ENCODE measurements around the gene MYBPC2. TPM values are rescaled to one million over a fixed set of nuclear protein-coding genes. Genes with fewer than 3 reads are reported as not detected.

MYBPC2 gene
- total and polyA plus RNA-seq, 2 donors (not counting 3 experiments of a cell fraction or from before 2014, with no cell fraction given) = 0.03 TPM; not detected in 1

DNA sequence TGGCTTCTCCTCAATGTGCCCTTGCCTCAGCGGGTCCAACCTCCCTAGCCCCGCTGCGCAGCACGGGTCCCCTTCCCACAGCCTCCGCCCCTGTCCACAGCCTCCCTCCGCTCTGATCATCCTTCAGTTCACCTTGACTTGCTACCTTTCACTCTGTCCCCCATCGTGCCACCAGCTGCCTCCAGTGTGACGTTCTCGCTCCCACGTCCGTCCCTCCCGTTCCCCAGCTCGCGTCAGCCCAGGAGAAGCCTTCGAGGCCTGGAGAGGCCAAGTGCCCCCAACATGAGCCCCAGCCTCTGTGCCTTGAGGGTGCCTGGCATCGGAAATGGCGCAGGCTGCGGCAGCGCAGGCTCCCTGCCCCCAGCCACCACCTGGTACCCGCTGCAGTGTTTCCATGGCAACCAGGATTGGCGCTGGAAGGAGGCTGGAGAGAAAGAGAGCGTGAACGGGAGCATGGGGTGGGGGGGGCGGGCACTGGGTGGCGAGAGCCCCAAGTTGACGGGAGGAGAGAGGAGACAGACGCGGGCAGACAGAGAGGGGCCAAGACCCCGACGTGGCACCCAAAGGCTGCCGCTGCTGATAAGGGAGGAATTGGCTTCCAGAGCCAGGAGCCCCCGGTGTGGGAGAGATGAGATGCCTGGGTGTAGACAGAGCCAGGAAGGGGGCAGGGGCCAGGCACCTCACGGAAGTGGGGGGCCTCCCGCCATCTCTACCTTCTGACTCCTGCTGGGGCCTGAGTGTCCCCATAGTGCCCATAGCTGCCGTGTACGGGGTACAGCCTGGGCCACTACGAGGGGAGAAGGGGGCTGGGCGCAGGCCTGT lies 81.9 kb downstream of the MYBPC2 start:
- TF ChIP-seq, protein P1, sequence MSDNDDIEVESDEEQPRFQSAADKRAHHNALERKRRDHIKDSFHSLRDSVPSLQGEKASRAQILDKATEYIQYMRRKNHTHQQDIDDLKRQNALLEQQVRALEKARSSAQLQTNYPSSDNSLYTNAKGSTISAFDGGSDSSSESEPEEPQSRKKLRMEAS (IDR thresholded peaks at IDR 0.05; ENCODE audit: insufficient read depth, insufficient read length) = no peak
- no peak for TF ChIP-seq MYC (IDR thresholded peaks at IDR 0.05; ENCODE audit: low read depth, low read length)
- TF ChIP-seq, protein P2, sequence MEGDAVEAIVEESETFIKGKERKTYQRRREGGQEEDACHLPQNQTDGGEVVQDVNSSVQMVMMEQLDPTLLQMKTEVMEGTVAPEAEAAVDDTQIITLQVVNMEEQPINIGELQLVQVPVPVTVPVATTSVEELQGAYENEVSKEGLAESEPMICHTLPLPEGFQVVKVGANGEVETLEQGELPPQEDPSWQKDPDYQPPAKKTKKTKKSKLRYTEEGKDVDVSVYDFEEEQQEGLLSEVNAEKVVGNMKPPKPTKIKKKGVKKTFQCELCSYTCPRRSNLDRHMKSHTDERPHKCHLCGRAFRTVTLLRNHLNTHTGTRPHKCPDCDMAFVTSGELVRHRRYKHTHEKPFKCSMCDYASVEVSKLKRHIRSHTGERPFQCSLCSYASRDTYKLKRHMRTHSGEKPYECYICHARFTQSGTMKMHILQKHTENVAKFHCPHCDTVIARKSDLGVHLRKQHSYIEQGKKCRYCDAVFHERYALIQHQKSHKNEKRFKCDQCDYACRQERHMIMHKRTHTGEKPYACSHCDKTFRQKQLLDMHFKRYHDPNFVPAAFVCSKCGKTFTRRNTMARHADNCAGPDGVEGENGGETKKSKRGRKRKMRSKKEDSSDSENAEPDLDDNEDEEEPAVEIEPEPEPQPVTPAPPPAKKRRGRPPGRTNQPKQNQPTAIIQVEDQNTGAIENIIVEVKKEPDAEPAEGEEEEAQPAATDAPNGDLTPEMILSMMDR (IDR thresholded peaks at IDR 0.05; ENCODE audit: extremely low read depth in 1 of 2, insufficient read depth in 1 of 2, low read depth in 1 of 2, low read length in 2 of 2) = no peak
- no peak for TF ChIP-seq GATA2 (IDR thresholded peaks at IDR 0.05; ENCODE audit: insufficient read depth, insufficient read length, low read depth, low read length)
- TF ChIP-seq EZH2 (IDR thresholded peaks at IDR 0.05; ENCODE audit: borderline replicate concordance, low read depth, low read length, severe bottlenecking) = no peak
- no peak for TF ChIP-seq POLR2AphosphoS5 (IDR thresholded peaks at IDR 0.05; ENCODE audit: insufficient read depth, low read depth, low read length)
- TF ChIP-seq POLR2A (IDR thresholded peaks at IDR 0.05; ENCODE audit: low read depth, low read length) = no peak
- TF ChIP-seq JUN (IDR thresholded peaks at IDR 0.05; ENCODE audit: borderline replicate concordance, insufficient read depth, insufficient read length, low read depth) = no peak
- no peak for TF ChIP-seq FOS (IDR thresholded peaks at IDR 0.05; ENCODE audit: borderline replicate concordance, insufficient read depth, low read length)
- Histone ChIP-seq H3K9me1 (replicated peaks; ENCODE audit: control insufficient read depth, extremely low read depth, insufficient read depth, low read length) (no peaks in the 10 kb centered on the region), H3K79me2 (ENCODE audit: control insufficient read depth, insufficient read depth, low read length) (no peaks in the 10 kb centered on the region), H3K36me3 (ENCODE audit: control insufficient read depth in 2 of 2, extremely low read depth in 1 of 2, insufficient read depth in 2 of 2, low read length in 2 of 2) (no peaks in the 10 kb centered on the region), H3K27ac (ENCODE audit: insufficient read depth, low read depth, low read length) (no peak overlapping the region), H4K20me1 (replicated peaks; ENCODE audit: control insufficient read depth, extremely low read depth, insufficient read depth, low read length) (no peaks in the 10 kb centered on the region), H3K27me3 (ENCODE audit: control insufficient read depth in 2 of 2, insufficient read depth in 2 of 2, low read length in 2 of 2) (no peaks in the 10 kb centered on the region), H3K4me1 (ENCODE audit: control insufficient read depth, extremely low read depth, insufficient read depth, low read length) (peaks cover 7% of the 10 kb centered on the region), H3K4me2 (ENCODE audit: insufficient read depth, low read length) (no peak overlapping the region), H3K4me3 (replicated peaks in 1 of 3; ENCODE audit: insufficient read depth in 1 of 3, low read depth in 1 of 3, low read length in 3 of 3) (no peak overlapping the region), H2AFZ (ENCODE audit: low read depth, low read length) (no peak overlapping the region), H3K9ac (replicated peaks; ENCODE audit: extremely low read depth, insufficient read depth, low read length) (no peak overlapping the region), H3K9me3 (replicated peaks; ENCODE audit: control insufficient read depth, insufficient read depth, low read length) (no peaks in the 10 kb centered on the region)
- intact Hi-C loops (cut with micrococcal nuclease) = no loop called here
- no TSS peak for BruUV-seq (replicated peaks)
- DNase-seq (ENCODE audit: low read depth, low spot score) (no peak), FAIRE-seq (no peak)
- dilution Hi-C loops (cut with MboI; ENCODE audit: extremely low pct_ligation_motif_present, low sequenced_read_pairs) = no loop called here
- CTCF ChIA-PET = interaction anchor here (1.5 kb wide), 1 partner anchor 23 kb away, joined by 3 read pairs; no protein-coding TSS in a partner anchor
- POLR2A ChIA-PET = no interaction called here
